K562 (cell line): ENCODE measurements around the gene ANAPC4. TPM values are rescaled to one million over a fixed set of nuclear protein-coding genes. Genes with fewer than 3 reads are reported as not detected.

Experiments used
- C11orf30 ChIP-seq: fragments of 450-650 bp; IDR thresholded peaks from 2 replicates; pipeline ENCODE4 v1.6.1; 2016; ENCODE audit warnings: low read depth, mild to moderate bottlenecking
- CBFA2T3 ChIP-seq: fragments of 450-650 bp; IDR thresholded peaks from 2 replicates; pipeline ENCODE4 v1.6.1; 2017
- CBX8 ChIP-seq: fragments of 200-600 bp; sonication (generic); IDR thresholded peaks from 2 replicates; pipeline ENCODE4 v1.6.1; 2012; ENCODE audit warnings: borderline replicate concordance, mixed run types, low read depth, mild to moderate bottlenecking, moderate library complexity, mixed read lengths, low read length, control low read depth, inconsistent platforms; ENCODE audit not compliant: poor library complexity, severe bottlenecking; ENCODE audit errors: extremely low read depth
- CXXC5 ChIP-seq: fragments of 250-450 bp; sonication (Bioruptor Pico); IDR thresholded peaks from 2 replicates; pipeline ENCODE4 v1.8.0; 2022; ENCODE audit warnings: inconsistent platforms, mild to moderate bottlenecking, moderate library complexity
- DIDO1 ChIP-seq: fragments of 450-650 bp; IDR thresholded peaks from 2 replicates; pipeline ENCODE4 v1.6.1; 2016; ENCODE audit warnings: low read depth, missing biosample characterization, missing genetic modification characterization
- DMBX1 ChIP-seq: fragments of 250-450 bp; sonication (Bioruptor Pico); IDR thresholded peaks from 2 replicates; pipeline ENCODE4 v1.8.0; 2022; ENCODE audit warnings: inconsistent platforms, mild to moderate bottlenecking, moderate library complexity, borderline replicate concordance
- EHMT2 ChIP-seq: fragments of 450-650 bp; IDR thresholded peaks from 2 replicates; pipeline ENCODE4 v1.6.1; 2018; ENCODE audit warnings: antibody characterized with exemption
- FOXJ2 ChIP-seq: fragments of 200-800 bp; sonication (Bioruptor generic); IDR thresholded peaks from 2 replicates; pipeline ENCODE4 v1.6.1; 2016; ENCODE audit warnings: missing genetic modification characterization, missing compliant biosample characterization
- HCFC1 ChIP-seq: IDR thresholded peaks from 2 replicates; pipeline ENCODE4 v1.6.1; 2012; ENCODE audit warnings: low read depth, low read length, improper control_type of control experiment
- IRF1 ChIP-seq: sonication (generic); formaldehyde crosslinking; IDR thresholded peaks from 2 replicates; pipeline ENCODE4 v1.8.0; 2022; ENCODE audit warnings: missing genetic modification reagents, mild to moderate bottlenecking, borderline replicate concordance
- MYBL2 ChIP-seq, 2 experiments: fragments of 450-650 bp in 1 of 2; sonication (generic) in 1 of 2; formaldehyde crosslinking in 1 of 2; IDR thresholded peaks; 2 replicates each; pipeline versions ENCODE4 v1.6.1 to v1.8.1; 2017 to 2022; ENCODE audit warnings: borderline replicate concordance in 1 of 2, inconsistent platforms in 1 of 2, low read depth in 1 of 2, mild to moderate bottlenecking in 1 of 2, missing genetic modification reagents in 1 of 2, moderate library complexity in 1 of 2
- RBM14 ChIP-seq: fragments of 200-400 bp; formaldehyde crosslinking; IDR thresholded peaks from 2 replicates; pipeline ENCODE4 v1.6.1; 2018; ENCODE audit warnings: low read depth, mild to moderate bottlenecking, low read length, moderate library complexity, borderline replicate concordance; ENCODE audit not compliant: insufficient read depth
- RFX1 ChIP-seq: fragments of 450-650 bp; IDR thresholded peaks from 2 replicates; pipeline ENCODE4 v1.6.1; 2016; ENCODE audit warnings: mild to moderate bottlenecking, moderate library complexity
- SLC30A9 ChIP-seq: fragments of 250-450 bp; sonication (Bioruptor Pico); IDR thresholded peaks from 2 replicates; pipeline ENCODE4 v1.8.0; 2022; ENCODE audit warnings: mild to moderate bottlenecking, moderate library complexity
- U2AF2 ChIP-seq: fragments of 200-400 bp; formaldehyde crosslinking; optimal IDR thresholded peaks from 2 replicates; pipeline ENCODE3; 2017; ENCODE audit warnings: low read depth, mild to moderate bottlenecking, low read length
- ZKSCAN3 ChIP-seq: fragments of 250-450 bp; sonication (Bioruptor Pico); IDR thresholded peaks from 2 replicates; pipeline ENCODE4 v1.4.0; 2020
- ZNF586 ChIP-seq: fragments of 450-650 bp; formaldehyde crosslinking; conservative IDR thresholded peaks from 2 replicates; pipeline ENCODE4 v1.4.0; 2020; ENCODE audit warnings: mild to moderate bottlenecking, moderate library complexity
- ZNF609 ChIP-seq: sonication (generic); formaldehyde crosslinking; IDR thresholded peaks from 2 replicates; pipeline ENCODE4 v1.8.1; 2023; ENCODE audit warnings: missing genetic modification reagents, mild to moderate bottlenecking, borderline replicate concordance
- polyA plus RNA-seq, 8 experiments: library from polyadenylated mRNA; depleted of rRNA in 4 of 8; stranded (reverse) in 5 of 8; unstranded in 3 of 8; fragments of >200 nt; fragmentation: Nextera tagmentation in 2 of 8; fragmentation: Illumina TruSeq in 1 of 8; extraction: Ambion mirVana in 2 of 8; extraction: Trizol in 1 of 8; gene quantifications; 2 replicates each; pipeline versions ENCODE4 v1.2.1 to v1.2.3, GENCODE V29; 2011 to 2014; ENCODE audit warnings: inconsistent platforms in 1 of 8, missing spikeins in 1 of 8
- total RNA-seq, 7 experiments: library from RNA; depleted of rRNA in 6 of 7; stranded (reverse); fragments of >200 nt in 6 of 7; fragmentation: Illumina TruSeq in 2 of 7; extraction: Trizol in 2 of 7; gene quantifications; 2 replicates each; pipeline versions ENCODE4 v1.2.1 to v1.2.3, GENCODE V29; 2011 to 2021; ENCODE audit warnings: low replicate concordance in 1 of 7
- TF ChIP-seq, protein P1 (sequence below), 3 experiments: fragments of 200-800 bp in 1 of 3; fragments of 250-450 bp in 1 of 3; fragments of 450-650 bp in 1 of 3; sonication (Bioruptor Pico) in 1 of 3; sonication (Bioruptor generic) in 1 of 3; formaldehyde crosslinking in 1 of 3; IDR thresholded peaks; 2 replicates each; pipeline versions ENCODE4 v1.6.1 to v1.8.0; 2016 to 2022; ENCODE audit warnings: mild to moderate bottlenecking in 2 of 3, missing genetic modification characterization in 2 of 3, missing compliant biosample characterization in 1 of 3, moderate library complexity in 1 of 3

The ANAPC4 gene
- total and polyA plus RNA-seq, 9 of the 15 experiments (the other 6 are each of a cell fraction or from before 2014, with no cell fraction given), result 23.9 to 47.0 (median 31.9) TPM

DNA sequence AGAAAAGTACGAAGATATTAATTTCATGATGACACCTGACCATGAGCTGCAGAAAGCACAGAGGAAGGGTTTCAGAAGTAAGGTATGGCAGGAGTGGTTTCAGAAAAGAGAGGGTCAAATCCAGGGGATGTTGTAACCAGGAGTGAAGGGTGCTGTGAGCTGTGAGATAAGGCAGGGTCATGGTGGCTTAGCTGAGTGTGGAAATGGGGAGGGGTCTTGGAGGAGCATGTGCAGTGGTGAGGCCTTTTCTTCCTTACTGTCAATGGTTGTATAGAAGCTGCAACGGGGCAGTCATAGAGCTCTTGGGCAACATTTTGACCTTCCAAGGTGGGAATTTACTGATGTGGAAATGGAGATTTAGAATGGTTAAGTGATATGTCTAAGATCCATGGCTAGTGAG, 2.5 kb downstream of the ANAPC4 start (continued):
- TF ChIP-seq, protein P1, sequence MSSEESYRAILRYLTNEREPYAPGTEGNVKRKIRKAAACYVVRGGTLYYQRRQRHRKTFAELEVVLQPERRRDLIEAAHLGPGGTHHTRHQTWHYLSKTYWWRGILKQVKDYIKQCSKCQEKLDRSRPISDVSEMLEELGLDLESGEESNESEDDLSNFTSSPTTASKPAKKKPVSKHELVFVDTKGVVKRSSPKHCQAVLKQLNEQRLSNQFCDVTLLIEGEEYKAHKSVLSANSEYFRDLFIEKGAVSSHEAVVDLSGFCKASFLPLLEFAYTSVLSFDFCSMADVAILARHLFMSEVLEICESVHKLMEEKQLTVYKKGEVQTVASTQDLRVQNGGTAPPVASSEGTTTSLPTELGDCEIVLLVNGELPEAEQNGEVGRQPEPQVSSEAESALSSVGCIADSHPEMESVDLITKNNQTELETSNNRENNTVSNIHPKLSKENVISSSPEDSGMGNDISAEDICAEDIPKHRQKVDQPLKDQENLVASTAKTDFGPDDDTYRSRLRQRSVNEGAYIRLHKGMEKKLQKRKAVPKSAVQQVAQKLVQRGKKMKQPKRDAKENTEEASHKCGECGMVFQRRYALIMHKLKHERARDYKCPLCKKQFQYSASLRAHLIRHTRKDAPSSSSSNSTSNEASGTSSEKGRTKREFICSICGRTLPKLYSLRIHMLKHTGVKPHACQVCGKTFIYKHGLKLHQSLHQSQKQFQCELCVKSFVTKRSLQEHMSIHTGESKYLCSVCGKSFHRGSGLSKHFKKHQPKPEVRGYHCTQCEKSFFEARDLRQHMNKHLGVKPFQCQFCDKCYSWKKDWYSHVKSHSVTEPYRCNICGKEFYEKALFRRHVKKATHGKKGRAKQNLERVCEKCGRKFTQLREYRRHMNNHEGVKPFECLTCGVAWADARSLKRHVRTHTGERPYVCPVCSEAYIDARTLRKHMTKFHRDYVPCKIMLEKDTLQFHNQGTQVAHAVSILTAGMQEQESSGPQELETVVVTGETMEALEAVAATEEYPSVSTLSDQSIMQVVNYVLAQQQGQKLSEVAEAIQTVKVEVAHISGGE (CRISPR knock-in tag; IDR thresholded peaks at IDR 0.05), result no peak
- no peak for TF ChIP-seq FOXJ2 (tag)
- no peak for TF ChIP-seq SLC30A9 (CRISPR knock-in tag)
- TF ChIP-seq RBM14, result no peak
- TF ChIP-seq IRF1, result no peak
- no peak for TF ChIP-seq DMBX1 (CRISPR knock-in tag)
- no peak for TF ChIP-seq RFX1
- TF ChIP-seq EHMT2, result peak; percentile 47; the same call in 1 of the 2 replicates
- 0 out of 2 replicates have a peak, but pooled peaks have one; percentile 24 for TF ChIP-seq CXXC5 (CRISPR knock-in tag)
- peak; percentile 56 for TF ChIP-seq CBFA2T3
- no peak for TF ChIP-seq DIDO1 (tag)
- TF ChIP-seq MYBL2 (IDR thresholded peaks at IDR 0.05; ENCODE audit: low read depth), result no peak
- no peak for TF ChIP-seq MYBL2 (CRISPR knock-in tag; IDR thresholded peaks at IDR 0.05; ENCODE audit: borderline replicate concordance)
- TF ChIP-seq HCFC1, result no peak
- TF ChIP-seq ZNF609 (CRISPR knock-in tag), result no peak
- TF ChIP-seq U2AF2, result no peak
- TF ChIP-seq ZNF586 (CRISPR knock-in tag), result no peak
- peak; percentile 20; the same call in 1 of the 2 replicates for TF ChIP-seq C11orf30
- no peak for TF ChIP-seq CBX8
- no peak for TF ChIP-seq ZKSCAN3 (CRISPR knock-in tag)
